Effector CD8-positive, alpha-beta T cell (primary cell): ENCODE data around the gene RNF138.
"Not testable (repeated sequence)": the region's sequence is repeated elsewhere in the genome, so short reads cannot be mapped to it uniquely, and the experiment has no call there.

Experiments used
- DNase-seq: peaks from one replicate; lab custom pipeline; 2025; lab: John Stamatoyannopoulos, UW

RNF138 gene

GRCh38 chr18:32095900-32096229, 4.2 kb downstream of the RNF138 start:
- no peak for DNase-seq

- DNase-seq: no peak
Measured at GRCh38 chr18:32096946-32097345, 5.3 kb downstream of the RNF138 start.

- DNase-seq: no peak
Measured at GRCh38 chr18:32104516-32104915, 12.8 kb downstream of the RNF138 start.

GRCh38 chr18:32110005-32110404, 18.3 kb downstream of the RNF138 start:
- DNase-seq: no peak

GRCh38 chr18:32111706-32112105, 20.0 kb downstream of the RNF138 start:
- no peak for DNase-seq

- DNase-seq: no peak
Measured at GRCh38 chr18:32112826-32113225, 21.2 kb downstream of the RNF138 start.

- no peak for DNase-seq
Measured at GRCh38 chr18:32114293-32114942, 22.7 kb downstream of the RNF138 start.

GRCh38 chr18:32122039-32122438, 30.4 kb downstream of the RNF138 start:
- DNase-seq: no peak

- no peak for DNase-seq
Measured at GRCh38 chr18:32126538-32126937, 34.9 kb downstream of the RNF138 start.

- no peak for DNase-seq
Measured at GRCh38 chr18:32135625-32136024, 44.0 kb downstream of the RNF138 start.

- no peak for DNase-seq
Measured at GRCh38 chr18:32138332-32138982, 46.8 kb downstream of the RNF138 start.

GRCh38 chr18:32139835-32140283, 48.2 kb downstream of the RNF138 start:
- DNase-seq: no peak

- DNase-seq: no peak
Measured at GRCh38 chr18:32148185-32148870, 56.7 kb downstream of the RNF138 start.

GRCh38 chr18:32152705-32153448, 61.2 kb downstream of the RNF138 start:
- DNase-seq: no peak

- DNase-seq: no peak
Measured at GRCh38 chr18:32156855-32157254, 65.2 kb downstream of the RNF138 start.

- no peak for DNase-seq
Measured at GRCh38 chr18:32157580-32157979, 65.9 kb downstream of the RNF138 start.

- peak; percentile 58 for DNase-seq
Measured at GRCh38 chr18:32158108-32158624, 66.5 kb downstream of the RNF138 start.

GRCh38 chr18:32158631-32159030, 67.0 kb downstream of the RNF138 start:
- not testable (repeated sequence) for DNase-seq

- DNase-seq: no peak
Measured at GRCh38 chr18:32160547-32160946, 68.9 kb downstream of the RNF138 start.

- no peak for DNase-seq
Measured at GRCh38 chr18:32167980-32168730, 76.5 kb downstream of the RNF138 start.

- no peak for DNase-seq
Measured at GRCh38 chr18:32173654-32174053, 82.0 kb downstream of the RNF138 start.

GRCh38 chr18:32174719-32175118, 83.0 kb downstream of the RNF138 start:
- no peak for DNase-seq
